Nephron (organoid): Measurements from ENCODE around the gene MAP3K4.
A peak's percentile ranks its signal among the peaks of the same experiment; 100 is the strongest.

Source experiments
- H3K27ac Mint-ChIP-seq, 3 experiments: 2 replicates each; pipeline ENCODE4 v1.8.0; 2020; ENCODE audit warnings: mixed read lengths in 3 of 3, mild to moderate bottlenecking in 2 of 3, moderate library complexity in 1 of 3
- H3K27me3 Mint-ChIP-seq: 2 replicates; pipeline ENCODE4 v1.8.0; 2021; ENCODE audit warnings: low read depth, mild to moderate bottlenecking, moderate library complexity, mixed read lengths
- H3K36me3 Mint-ChIP-seq: 2 replicates; pipeline ENCODE4 v1.8.0; 2020; ENCODE audit warnings: low read depth, mixed read lengths
- H3K4me1 Mint-ChIP-seq: 2 replicates; pipeline ENCODE4 v1.8.0; 2020; ENCODE audit warnings: mixed read lengths
- H3K4me3 Mint-ChIP-seq, 3 experiments: 2 replicates each; pipeline ENCODE4 v1.8.0; 2020; ENCODE audit warnings: mild to moderate bottlenecking in 3 of 3, mixed read lengths in 3 of 3, moderate library complexity in 2 of 3
- H3K9me3 Mint-ChIP-seq: 2 replicates; pipeline ENCODE4 v1.8.0; 2020; ENCODE audit warnings: mixed read lengths
- CTCF ChIP-seq, 3 experiments: fragments of 200-600 bp; sonication (generic); IDR thresholded peaks; one replicate each; pipeline ENCODE4 v1.5.0; 2021; ENCODE audit warnings: antibody characterized with exemption in 3 of 3; ENCODE audit not compliant: unreplicated experiment in 3 of 3

The MAP3K4 gene

DNA sequence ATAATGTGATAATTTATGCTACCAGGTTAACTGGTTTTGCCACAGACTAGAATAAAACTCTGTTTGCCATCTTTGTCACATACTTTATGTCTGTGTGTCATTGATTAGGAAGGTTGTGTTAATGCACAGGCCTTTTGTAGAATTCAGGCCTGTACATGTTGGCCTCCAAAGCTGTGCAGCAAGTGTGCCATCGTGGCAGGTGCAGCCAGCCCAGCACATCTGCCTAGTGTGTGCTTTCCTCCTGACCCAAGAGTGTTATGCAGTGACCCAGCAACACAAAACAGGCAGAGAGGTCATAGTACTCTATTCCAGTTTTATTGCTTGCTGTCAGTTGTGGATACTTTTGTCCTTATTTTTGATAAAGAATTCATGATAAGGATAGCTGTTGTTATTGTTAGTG, 3.7 kb downstream of the MAP3K4 start:
- H3K36me3 Mint-ChIP-seq, result no peaks in the 10 kb centered on the region
- H3K27me3 Mint-ChIP-seq, result no peaks in the 10 kb centered on the region
- no peaks in the 10 kb centered on the region for H3K9me3 Mint-ChIP-seq
- no peak overlapping the region for H3K27ac Mint-ChIP-seq
- no peak overlapping the region for H3K4me3 Mint-ChIP-seq
- peaks cover 21% of the 10 kb centered on the region for H3K4me1 Mint-ChIP-seq
- TF ChIP-seq CTCF (IDR thresholded peaks at IDR 0.05; ENCODE audit: unreplicated experiment in 3 of 3), result no peak

DNA sequence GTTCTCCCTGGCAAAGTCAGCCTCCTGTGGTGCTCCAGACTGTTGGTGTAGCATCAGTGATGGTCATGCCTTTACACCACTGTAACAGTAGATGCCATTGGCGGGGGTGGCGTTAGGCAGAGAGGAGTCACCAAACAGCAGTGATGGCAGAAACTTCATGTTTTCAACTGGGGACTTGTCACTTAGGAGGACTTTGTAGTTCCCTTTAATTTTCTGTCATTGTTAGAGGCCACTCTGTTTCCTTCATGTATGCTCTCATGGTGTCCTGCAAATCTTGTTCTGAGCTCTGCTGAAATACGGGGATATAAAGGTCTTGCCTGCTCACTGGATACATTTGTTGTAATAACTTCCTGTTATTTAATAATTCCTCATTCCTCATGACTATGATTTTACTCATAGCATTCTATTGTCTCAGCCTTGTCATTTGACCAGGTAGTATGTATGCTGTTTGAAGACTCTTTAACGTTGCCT, 4.6 kb downstream of the MAP3K4 start:
- Mint-ChIP-seq H3K4me3 (peak overlapping the region in 1 of 3 experiments; percentile 29), H3K4me1 (peaks cover 21% of the 10 kb centered on the region), H3K36me3 (no peaks in the 10 kb centered on the region), H3K9me3 (no peaks in the 10 kb centered on the region), H3K27ac (no peak overlapping the region), H3K27me3 (no peaks in the 10 kb centered on the region)
- TF ChIP-seq CTCF (IDR thresholded peaks at IDR 0.05; ENCODE audit: unreplicated experiment in 3 of 3), result no peak

- H3K27me3 Mint-ChIP-seq, result no peaks in the 10 kb centered on the region
These were observed 6.6 kb downstream of the MAP3K4 start for GRCh38 chr6:160998217-160998616.

GRCh38 chr6:160998766-160999165, 7.2 kb downstream of the MAP3K4 start:
- TF ChIP-seq CTCF (IDR thresholded peaks at IDR 0.05; ENCODE audit: unreplicated experiment in 3 of 3), result no peak
- H3K9me3 Mint-ChIP-seq, result no peaks in the 10 kb centered on the region
- H3K27me3 Mint-ChIP-seq, result no peaks in the 10 kb centered on the region
- no peak overlapping the region for H3K27ac Mint-ChIP-seq
- peaks cover 28% of the 10 kb centered on the region for H3K4me1 Mint-ChIP-seq
- H3K4me3 Mint-ChIP-seq, result no peak overlapping the region
- H3K36me3 Mint-ChIP-seq, result no peaks in the 10 kb centered on the region

More at GRCh38 chr6:160998217-160998616, 6.6 kb downstream of the MAP3K4 start:
- H3K4me1 Mint-ChIP-seq, result peaks cover 28% of the 10 kb centered on the region
- no peaks in the 10 kb centered on the region for H3K9me3 Mint-ChIP-seq
- no peaks in the 10 kb centered on the region for H3K36me3 Mint-ChIP-seq
- no peak overlapping the region for H3K27ac Mint-ChIP-seq
- H3K4me3 Mint-ChIP-seq, result no peak overlapping the region
- no peak for TF ChIP-seq CTCF (IDR thresholded peaks at IDR 0.05; ENCODE audit: unreplicated experiment in 3 of 3)

GRCh38 chr6:160999516-160999915, 7.9 kb downstream of the MAP3K4 start:
- H3K4me1 Mint-ChIP-seq, result peaks cover 22% of the 10 kb centered on the region
- H3K36me3 Mint-ChIP-seq, result no peaks in the 10 kb centered on the region
- no peaks in the 10 kb centered on the region for H3K27me3 Mint-ChIP-seq
- no peaks in the 10 kb centered on the region for H3K9me3 Mint-ChIP-seq
- no peak overlapping the region for H3K4me3 Mint-ChIP-seq
- no peak overlapping the region for H3K27ac Mint-ChIP-seq
- no peak for TF ChIP-seq CTCF (IDR thresholded peaks at IDR 0.05; ENCODE audit: unreplicated experiment in 3 of 3)

GRCh38 chr6:161000632-161001031, 9.1 kb downstream of the MAP3K4 start:
- H3K4me3 Mint-ChIP-seq, result no peak overlapping the region

More at GRCh38 chr6:161000632-161001031, 9.1 kb downstream of the MAP3K4 start:
- Mint-ChIP-seq H3K9me3 (no peaks in the 10 kb centered on the region), H3K4me1 (peaks cover 22% of the 10 kb centered on the region), H3K27me3 (no peaks in the 10 kb centered on the region), H3K36me3 (no peaks in the 10 kb centered on the region), H3K27ac (no peak overlapping the region)
- no peak for TF ChIP-seq CTCF (IDR thresholded peaks at IDR 0.05; ENCODE audit: unreplicated experiment in 3 of 3)
